Heart right ventricle (tissue), 16 donors: Measurements from ENCODE around the gene PPP2CA. TPM values are rescaled to one million over a fixed set of nuclear protein-coding genes. Genes with fewer than 3 reads are reported as not detected.
A peak's percentile ranks its signal among the peaks of the same experiment; 100 is the strongest.

Experiments used
- ATAC-seq, 8 donors: fragments of 200-7000 bp; cut with Tn5 transposase; one replicate each; pipeline ENCODE4 v1.9.1; 2020; ENCODE audit warnings: mild to moderate bottlenecking in 8 of 8, moderate library complexity in 8 of 8, moderate number of reproducible peaks in 1 of 8
- DNase-seq, 2 donors: peaks; one replicate each; pipeline ENCODE4 v3.0.0-alpha.2; 2020
- H3K27ac ChIP-seq, 10 donors: fragments of 200-600 bp; sonication (generic) in 2 of 10; one replicate each; pipeline versions ENCODE4 v1.5.0 to v1.8.0; 2020 to 2022; ENCODE audit warnings: mild to moderate bottlenecking in 3 of 10
- H3K27me3 ChIP-seq, 7 donors: fragments of 200-600 bp; one replicate each; pipeline ENCODE4 v1.8.0; 2021 to 2022; ENCODE audit warnings: mild to moderate bottlenecking in 2 of 7
- H3K36me3 ChIP-seq, 9 donors: fragments of 200-600 bp; sonication (generic) in 1 of 9; one replicate each; pipeline versions ENCODE4 v1.5.0 to v1.8.0; 2020 to 2022; ENCODE audit warnings: mild to moderate bottlenecking in 2 of 9
- H3K4me1 ChIP-seq, 9 donors: fragments of 200-600 bp; sonication (generic) in 1 of 9; one replicate each; pipeline versions ENCODE4 v1.5.0 to v1.8.0; 2020 to 2022; ENCODE audit warnings: mild to moderate bottlenecking in 4 of 9
- H3K4me3 ChIP-seq, 10 donors: fragments of 200-600 bp; sonication (generic) in 2 of 10; one replicate each; pipeline versions ENCODE4 v1.5.0 to v1.8.0; 2020 to 2022; ENCODE audit warnings: mild to moderate bottlenecking in 7 of 10, moderate library complexity in 2 of 10
- H3K9me3 ChIP-seq, 11 donors: fragments of 200-600 bp in 10 of 11; sonication (generic) in 2 of 11; one replicate each; pipeline versions ENCODE4 v1.5.0 to v1.8.0; 2013 to 2022; ENCODE audit warnings: mild to moderate bottlenecking in 2 of 11, control low read depth in 1 of 11, moderate library complexity in 1 of 11
- WGBS, 2 donors: extraction: QIAGEN DNeasy Blood & Tissue Kit; methylation state at CpG; one replicate each; pipeline ENCODE4 v1.1.7; 2013; ENCODE audit warnings: inconsistent platforms in 1 of 2; 5-methylcytosine and 5-hydroxymethylcytosine counted together
- intact Hi-C, 10 donors: fragments of 100-400 bp; cut with DNase I; formaldehyde crosslinking; loops; one replicate each; pipeline versions ENCODE4 v1.11.1 to v1.14.2; 2022
- polyA plus RNA-seq, 2 donors: library from polyadenylated mRNA; stranded (reverse); fragments of 200-250 nt; gene quantifications; one replicate each; pipeline ENCODE4 v1.2.3, GENCODE V29; 2013
- total RNA-seq, 10 donors: library from RNA; stranded (reverse); fragmentation: NEBNext Ultra II Directional in 3 of 10; extraction: Animal tissue kit (Norgen Biotek cat#: 25700) in 3 of 10; gene quantifications; one replicate each; pipeline versions ENCODE4 v1.2.1 to v1.2.4, GENCODE V29; 2021 to 2023
- TF ChIP-seq, protein P1 (sequence below), 9 donors: fragments of 200-600 bp; sonication (generic) in 2 of 9; IDR thresholded peaks; one replicate each; pipeline versions ENCODE4 v1.5.0 to v1.8.0; 2021 to 2022; ENCODE audit warnings: antibody characterized with exemption in 9 of 9, mild to moderate bottlenecking in 5 of 9, moderate library complexity in 1 of 9
- donor health status: Arrhythmogenic right ventricular cardiomyopathy.
- donor health status: ischemic (EF 13 %, LVEDD 7.1; RV severe dilation, severe dysfunction).
- donor health status: healthy with polysubstance abuse.
- donor health status: DM: no; HTN: yes; CAD: no.
- donor health status: DM: no; HTN: no; CAD: no.
- donor health status: ischemic (EF 25% LVEDD 6.9; RV normal size, moderate dysfunction).
- donor health status: ischemic (EF 25% LVEDD 5.7; RV mildly dilated, moderate dysfunction).
- donor health status: healthy.
- donor health status: DM: yes; HTN: yes; CAD: no.
- donor health status: Ischemic cardiomyopathy.
- donor health status: ischemic (EF 35%, LVEDD 5.7; RV mildly dilated, moderate dysfunction).
- donor health status: nonischemic (EF 11% LVEDD 7.7; RV severe dilation, severe dysfunction).
- donor health status: DM: yes; HTN: yes; CAD: no.
- donor health status: PGD.
- donor health status: ischemic (EF 29% LVEDD 5.4; RV normal size, mild dysfunction).
- donor health status: nonischemic (EF 23%, LVEDD 6.1; RV moderate dilation, normal function).

PPP2CA gene
- total and polyA plus RNA-seq, 12 donors: 47.1 to 249 (median 168) TPM

DNA sequence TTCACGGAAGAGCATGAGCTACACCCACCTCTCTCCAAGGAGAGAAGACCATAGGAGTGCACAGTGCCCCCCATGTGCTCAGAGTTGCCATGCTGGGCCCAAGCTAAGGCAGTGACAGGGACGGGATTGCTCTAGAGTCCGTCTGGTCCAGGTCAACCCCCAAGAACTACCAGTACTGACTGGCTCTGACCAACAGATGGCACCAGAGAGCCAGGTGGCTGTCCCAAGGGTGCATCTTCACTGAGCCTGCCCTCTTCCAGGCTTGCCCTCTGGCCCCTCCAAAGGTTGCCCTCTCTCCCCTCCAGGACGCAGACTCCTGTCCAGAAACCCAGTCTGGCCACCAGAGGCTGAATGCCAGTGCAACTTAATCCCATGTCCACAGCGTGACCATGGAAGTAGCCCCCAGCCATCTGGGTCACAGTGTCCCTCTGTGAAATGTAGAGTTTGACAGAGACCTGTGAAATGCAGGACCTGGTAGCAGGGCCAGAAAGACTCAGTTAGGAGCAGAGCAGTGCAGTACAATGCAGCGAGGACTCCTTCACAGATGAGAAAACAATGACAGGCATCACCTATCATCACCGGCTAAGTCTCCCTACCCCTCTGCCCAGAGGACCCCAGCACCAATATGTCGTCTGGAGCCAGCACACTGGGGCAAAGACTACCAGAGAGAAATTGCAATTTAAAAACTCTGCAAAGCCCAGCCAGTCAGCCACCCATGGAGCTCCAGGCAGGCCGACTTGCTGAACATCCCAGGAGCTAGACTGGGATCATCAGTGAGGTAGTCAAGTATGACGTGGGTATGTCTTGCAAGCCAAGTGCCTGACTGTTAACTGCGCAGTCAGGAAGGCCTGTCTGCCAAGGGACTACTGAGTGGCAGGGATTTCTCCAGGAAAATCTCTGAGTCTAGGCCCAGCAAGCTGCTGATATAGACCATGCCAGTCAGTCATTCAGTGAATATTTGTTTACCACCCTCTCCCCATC lies 41.4 kb downstream of the PPP2CA start:
- TF ChIP-seq, protein P1, sequence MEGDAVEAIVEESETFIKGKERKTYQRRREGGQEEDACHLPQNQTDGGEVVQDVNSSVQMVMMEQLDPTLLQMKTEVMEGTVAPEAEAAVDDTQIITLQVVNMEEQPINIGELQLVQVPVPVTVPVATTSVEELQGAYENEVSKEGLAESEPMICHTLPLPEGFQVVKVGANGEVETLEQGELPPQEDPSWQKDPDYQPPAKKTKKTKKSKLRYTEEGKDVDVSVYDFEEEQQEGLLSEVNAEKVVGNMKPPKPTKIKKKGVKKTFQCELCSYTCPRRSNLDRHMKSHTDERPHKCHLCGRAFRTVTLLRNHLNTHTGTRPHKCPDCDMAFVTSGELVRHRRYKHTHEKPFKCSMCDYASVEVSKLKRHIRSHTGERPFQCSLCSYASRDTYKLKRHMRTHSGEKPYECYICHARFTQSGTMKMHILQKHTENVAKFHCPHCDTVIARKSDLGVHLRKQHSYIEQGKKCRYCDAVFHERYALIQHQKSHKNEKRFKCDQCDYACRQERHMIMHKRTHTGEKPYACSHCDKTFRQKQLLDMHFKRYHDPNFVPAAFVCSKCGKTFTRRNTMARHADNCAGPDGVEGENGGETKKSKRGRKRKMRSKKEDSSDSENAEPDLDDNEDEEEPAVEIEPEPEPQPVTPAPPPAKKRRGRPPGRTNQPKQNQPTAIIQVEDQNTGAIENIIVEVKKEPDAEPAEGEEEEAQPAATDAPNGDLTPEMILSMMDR (IDR thresholded peaks at IDR 0.05): peak; percentile 86 to 98 (median 94)
- Histone ChIP-seq H3K4me1 (peaks cover 0 to 17% (median 10%) of the 10 kb centered on the region in 9 donors), H3K27ac (no peak overlapping the region), H3K4me3 (no peak overlapping the region), H3K36me3 (no peaks in the 10 kb centered on the region), H3K27me3 (no peaks in the 10 kb centered on the region), H3K9me3 (no peaks in the 10 kb centered on the region)
- DNase-seq: peak; percentile 56 to 67
- WGBS, 2 donors: 58 to 61% methylated on average over 11 of the region's 11 CpGs
- peak; percentile 73 to 92 (median 87) for ATAC-seq
- intact Hi-C loops: loop anchor here in 9 of 10 donors (1.0 to 10.0 kb wide), 6 partner anchors 38 to 410 kb away; no protein-coding TSS in a partner anchor

DNA sequence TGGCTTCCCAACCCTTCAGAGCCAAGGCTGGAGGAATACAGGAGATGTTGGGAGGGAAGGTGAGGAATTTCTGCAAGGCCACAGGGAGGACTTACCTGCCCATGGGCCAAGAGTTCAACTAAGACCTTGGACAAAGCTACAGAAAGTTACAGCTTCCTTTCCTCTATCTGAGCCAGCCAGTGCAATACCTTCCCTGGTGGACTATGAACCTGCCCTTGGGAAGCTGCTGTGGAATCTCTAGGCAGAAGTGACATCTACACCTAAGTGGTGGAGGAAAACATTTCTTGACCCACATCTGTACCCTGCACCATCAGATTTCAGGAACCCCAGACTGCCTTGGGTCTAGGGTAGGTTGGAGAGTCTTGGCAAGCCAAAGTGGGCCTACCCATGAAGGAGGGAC lies 42.4 kb downstream of the PPP2CA start:
- intact Hi-C loops: loop anchor here in 8 of 10 donors (2.0 to 10.0 kb wide), 5 partner anchors 39 to 411 kb away; no protein-coding TSS in a partner anchor
- Histone ChIP-seq H3K4me3 (no peak overlapping the region), H3K27ac (no peak overlapping the region), H3K4me1 (peaks cover 0 to 17% (median 10%) of the 10 kb centered on the region in 9 donors), H3K27me3 (no peaks in the 10 kb centered on the region), H3K9me3 (no peaks in the 10 kb centered on the region), H3K36me3 (no peaks in the 10 kb centered on the region)
- ATAC-seq (no peak), DNase-seq (no peak)
- TF ChIP-seq, protein P1 (IDR thresholded peaks at IDR 0.05): no peak

DNA sequence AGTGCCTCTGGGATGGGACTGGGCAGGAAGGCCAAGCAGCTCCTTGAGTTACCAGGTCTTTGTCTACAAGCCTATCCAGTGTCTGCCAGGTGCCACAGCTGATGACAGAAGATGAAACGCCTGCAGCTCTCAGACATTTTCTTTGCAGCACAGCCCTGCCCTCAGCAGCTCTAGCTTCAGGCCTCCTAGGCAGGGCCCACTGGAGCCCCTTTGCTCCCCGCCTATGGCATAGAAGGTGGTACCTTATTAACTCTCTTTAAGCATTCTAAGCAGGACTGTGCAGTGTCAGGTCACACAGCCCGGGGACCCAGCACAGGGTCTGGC lies 47.8 kb downstream of the PPP2CA start:
- Histone ChIP-seq H3K4me3 (peak overlapping the region in 4 of 10 donors; percentile 79 to 97 (median 92)), H3K27ac (peak overlapping the region in 7 of 10 donors; percentile 97 to 100 (median 99)), H3K9me3 (no peaks in the 10 kb centered on the region), H3K27me3 (no peaks in the 10 kb centered on the region), H3K36me3 (peaks cover 0 to 8% (median 4%) of the 10 kb centered on the region in 9 donors), H3K4me1 (peaks cover 6 to 38% (median 33%) of the 10 kb centered on the region in 9 donors)
- no peak for DNase-seq
- peak in 1 of 8 donors; percentile 10 for ATAC-seq
- intact Hi-C loops: loop anchor here in 3 of 10 donors (5.0 to 10.0 kb wide), 2 partner anchors 49 to 187 kb away; partner anchors contain the start of genes CDKL3 (in 2 of the 3) and PPP2CA (in 1 of the 3)
- TF ChIP-seq, protein P1 (IDR thresholded peaks at IDR 0.05): no peak
- WGBS, 2 donors: 75 to 79% methylated on average over 3 of the region's 3 CpGs

DNA sequence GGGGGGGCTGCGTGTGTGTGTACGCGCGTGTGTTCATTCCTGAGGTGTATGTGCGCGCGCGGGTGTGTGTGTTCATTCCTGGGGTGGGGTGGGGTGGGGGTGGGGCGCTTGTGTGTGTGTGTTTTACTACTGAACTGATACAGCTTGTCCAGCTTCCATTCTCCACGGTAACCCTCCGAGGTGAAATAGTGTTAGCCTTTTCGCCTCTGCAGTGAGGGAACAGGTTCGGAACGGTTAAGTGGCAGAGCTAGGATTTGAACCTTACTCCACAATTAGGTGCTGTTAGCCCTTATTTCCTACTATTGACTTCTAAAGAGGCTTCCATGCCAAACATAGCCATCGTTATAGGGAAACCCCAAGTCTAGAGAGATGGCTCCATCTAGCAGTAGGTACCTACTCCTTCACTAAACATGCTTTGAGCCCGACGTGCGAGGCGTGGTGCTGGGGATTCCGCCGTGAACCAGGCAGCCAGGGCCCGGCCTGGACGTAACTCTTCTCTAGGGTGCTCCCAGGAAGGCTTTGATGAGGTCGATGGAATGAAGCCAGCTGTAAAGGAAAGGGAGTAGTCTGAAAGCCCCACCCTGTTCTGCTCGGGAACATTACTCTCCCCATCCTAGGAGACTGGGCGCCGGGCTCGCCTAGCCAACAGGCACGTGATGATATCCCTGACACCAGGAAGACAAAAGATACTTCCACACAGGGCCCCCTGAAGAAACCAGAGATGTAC lies 48.3 kb downstream of the PPP2CA start:
- H3K4me3 ChIP-seq: peak overlapping the region; percentile 57 to 99 (median 86)
- WGBS, 2 donors: 16 to 18% methylated on average over 29 of the region's 29 CpGs
- peak overlapping the region; percentile 97 to 100 (median 100) for H3K27ac ChIP-seq
- H3K36me3 ChIP-seq: peaks cover 0 to 13% (median 8%) of the 10 kb centered on the region in 9 donors
- H3K9me3 ChIP-seq: no peaks in the 10 kb centered on the region
- ATAC-seq (peak in 7 of 8 donors; percentile 10 to 68 (median 53)), DNase-seq (peak; percentile 24 to 36)
- TF ChIP-seq, protein P1 (IDR thresholded peaks at IDR 0.05): no peak
- intact Hi-C loops: loop anchor here in 3 of 10 donors (5.0 to 10.0 kb wide), 2 partner anchors 50 to 187 kb away; partner anchors contain the start of genes CDKL3 (in 2 of the 3) and PPP2CA (in 1 of the 3)
- H3K27me3 ChIP-seq: no peaks in the 10 kb centered on the region
- H3K4me1 ChIP-seq: peaks cover 6 to 43% (median 34%) of the 10 kb centered on the region in 9 donors
